Measurements from ENCODE around the gene ADAP1.
A peak's percentile ranks its signal among the peaks of the same experiment; 100 is the strongest.

ADAP1 gene

DNA sequence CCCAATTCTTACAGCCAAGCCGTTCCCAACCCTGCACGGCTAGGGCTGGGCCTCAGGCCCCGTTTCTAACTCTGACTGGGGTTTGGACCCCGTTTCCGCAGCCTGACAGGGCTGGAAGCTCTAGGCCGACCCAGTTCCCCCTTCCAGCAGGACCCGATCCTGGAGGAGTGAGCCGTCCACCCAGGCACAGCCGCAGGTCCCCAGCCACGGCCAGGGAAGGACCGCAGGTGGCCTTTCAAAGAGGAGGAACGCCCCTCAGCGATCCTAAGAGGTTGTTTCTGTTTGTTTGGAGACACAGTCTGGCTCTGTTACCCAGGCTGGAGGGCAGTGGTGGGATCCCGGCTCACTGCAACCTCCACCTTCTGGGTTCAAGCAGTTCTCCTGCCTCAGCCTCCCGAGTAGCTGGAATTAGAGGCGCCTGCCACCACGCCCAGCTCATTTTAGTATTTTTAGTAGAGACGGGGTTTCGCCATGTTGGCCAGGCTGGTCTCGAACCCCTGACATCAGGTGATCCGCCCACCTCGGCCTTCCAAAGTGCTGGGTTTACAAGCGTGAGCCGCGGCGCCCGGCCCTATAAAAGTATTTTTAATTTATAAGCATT is 78.9 kb downstream of the ADAP1 start:
- Histone ChIP-seq H3K9me3 (ENCODE audit: insufficient read depth, low read length, severe bottlenecking) (no peaks in the 10 kb centered on the region), H2AFZ (ENCODE audit: low read depth, low read length) (peak overlapping the region; percentile 18), H4K20me1 (ENCODE audit: insufficient read depth, low read length) (peaks cover 27% of the 10 kb centered on the region), H3K4me3 (ENCODE audit: low read depth in 1 of 2, low read length in 2 of 2) (peak overlapping the region in 1 of 2 experiments; percentile 26; a peak in 2 of 4 replicates), H3K27ac (ENCODE audit: low read length) (peak overlapping the region; percentile 62), H3K36me3 (ENCODE audit: insufficient read depth, low read length) (peaks cover 44% of the 10 kb centered on the region), H3K4me2 (ENCODE audit: insufficient read depth, low read length) (peak overlapping the region; percentile 49), H3K27me3 (ENCODE audit: insufficient read depth, low read length, poor library complexity) (no peaks in the 10 kb centered on the region), H3K9ac (ENCODE audit: low read depth, low read length) (peak overlapping the region; percentile 45), H3K79me2 (ENCODE audit: insufficient read depth, low read length) (peaks cover 41% of the 10 kb centered on the region), H3K4me1 (ENCODE audit: insufficient read depth, low read length) (peaks cover 44% of the 10 kb centered on the region)
- TF ChIP-seq EZH2 (IDR thresholded peaks at IDR 0.05; ENCODE audit: borderline replicate concordance, low read depth, low read length, severe bottlenecking), result no peak
- TF ChIP-seq, protein P1, sequence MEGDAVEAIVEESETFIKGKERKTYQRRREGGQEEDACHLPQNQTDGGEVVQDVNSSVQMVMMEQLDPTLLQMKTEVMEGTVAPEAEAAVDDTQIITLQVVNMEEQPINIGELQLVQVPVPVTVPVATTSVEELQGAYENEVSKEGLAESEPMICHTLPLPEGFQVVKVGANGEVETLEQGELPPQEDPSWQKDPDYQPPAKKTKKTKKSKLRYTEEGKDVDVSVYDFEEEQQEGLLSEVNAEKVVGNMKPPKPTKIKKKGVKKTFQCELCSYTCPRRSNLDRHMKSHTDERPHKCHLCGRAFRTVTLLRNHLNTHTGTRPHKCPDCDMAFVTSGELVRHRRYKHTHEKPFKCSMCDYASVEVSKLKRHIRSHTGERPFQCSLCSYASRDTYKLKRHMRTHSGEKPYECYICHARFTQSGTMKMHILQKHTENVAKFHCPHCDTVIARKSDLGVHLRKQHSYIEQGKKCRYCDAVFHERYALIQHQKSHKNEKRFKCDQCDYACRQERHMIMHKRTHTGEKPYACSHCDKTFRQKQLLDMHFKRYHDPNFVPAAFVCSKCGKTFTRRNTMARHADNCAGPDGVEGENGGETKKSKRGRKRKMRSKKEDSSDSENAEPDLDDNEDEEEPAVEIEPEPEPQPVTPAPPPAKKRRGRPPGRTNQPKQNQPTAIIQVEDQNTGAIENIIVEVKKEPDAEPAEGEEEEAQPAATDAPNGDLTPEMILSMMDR (IDR thresholded peaks at IDR 0.05; ENCODE audit: borderline replicate concordance, extremely low read depth, low read length, poor library complexity, severe bottlenecking), result no peak
- ATAC-seq (ENCODE audit: insufficient read depth, low read depth) (no peak), DNase-seq (no peak)

DNA sequence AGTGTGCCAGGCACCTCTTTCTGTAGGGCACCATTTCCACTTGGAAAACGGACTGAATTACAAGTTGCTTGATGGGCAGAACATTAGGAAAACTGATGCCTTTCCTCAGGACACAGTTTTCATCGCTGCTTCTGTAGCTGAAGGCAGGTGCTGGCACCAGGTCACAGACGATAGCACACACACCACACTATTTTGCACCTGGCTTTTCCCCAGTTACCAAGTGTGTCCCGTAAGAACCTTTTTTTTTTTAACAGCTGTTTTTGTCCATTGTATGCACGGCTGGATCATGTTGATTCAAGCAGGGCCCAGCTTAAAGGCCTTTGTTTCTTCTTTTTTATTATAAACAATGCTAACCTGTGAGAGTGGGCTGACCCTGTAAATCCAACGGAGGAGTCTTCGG is 79.4 kb downstream of the ADAP1 start:
- DNase-seq (no peak), ATAC-seq (ENCODE audit: insufficient read depth, low read depth) (no peak)
- Histone ChIP-seq H4K20me1 (ENCODE audit: insufficient read depth, low read length) (peaks cover 21% of the 10 kb centered on the region), H3K9ac (ENCODE audit: low read depth, low read length) (peak overlapping the region; percentile 45), H3K27ac (ENCODE audit: low read length) (peak overlapping the region; percentile 62; the same call in 1 of the 2 replicates), H3K79me2 (ENCODE audit: insufficient read depth, low read length) (peaks cover 36% of the 10 kb centered on the region), H3K27me3 (ENCODE audit: insufficient read depth, low read length, poor library complexity) (no peaks in the 10 kb centered on the region), H3K36me3 (ENCODE audit: insufficient read depth, low read length) (peaks cover 44% of the 10 kb centered on the region), H3K4me2 (ENCODE audit: insufficient read depth, low read length) (0 out of 2 replicates have a peak overlapping the region, but pooled peaks have one; percentile 49), H2AFZ (ENCODE audit: low read depth, low read length) (no peak overlapping the region), H3K9me3 (ENCODE audit: insufficient read depth, low read length, severe bottlenecking) (no peaks in the 10 kb centered on the region), H3K4me3 (ENCODE audit: low read depth in 1 of 2, low read length in 2 of 2) (no peak overlapping the region), H3K4me1 (ENCODE audit: insufficient read depth, low read length) (peaks cover 44% of the 10 kb centered on the region)
- no peak for TF ChIP-seq EZH2 (IDR thresholded peaks at IDR 0.05; ENCODE audit: borderline replicate concordance, low read depth, low read length, severe bottlenecking)
- TF ChIP-seq, protein P1 (IDR thresholded peaks at IDR 0.05; ENCODE audit: borderline replicate concordance, extremely low read depth, low read length, poor library complexity, severe bottlenecking), result no peak

DNA sequence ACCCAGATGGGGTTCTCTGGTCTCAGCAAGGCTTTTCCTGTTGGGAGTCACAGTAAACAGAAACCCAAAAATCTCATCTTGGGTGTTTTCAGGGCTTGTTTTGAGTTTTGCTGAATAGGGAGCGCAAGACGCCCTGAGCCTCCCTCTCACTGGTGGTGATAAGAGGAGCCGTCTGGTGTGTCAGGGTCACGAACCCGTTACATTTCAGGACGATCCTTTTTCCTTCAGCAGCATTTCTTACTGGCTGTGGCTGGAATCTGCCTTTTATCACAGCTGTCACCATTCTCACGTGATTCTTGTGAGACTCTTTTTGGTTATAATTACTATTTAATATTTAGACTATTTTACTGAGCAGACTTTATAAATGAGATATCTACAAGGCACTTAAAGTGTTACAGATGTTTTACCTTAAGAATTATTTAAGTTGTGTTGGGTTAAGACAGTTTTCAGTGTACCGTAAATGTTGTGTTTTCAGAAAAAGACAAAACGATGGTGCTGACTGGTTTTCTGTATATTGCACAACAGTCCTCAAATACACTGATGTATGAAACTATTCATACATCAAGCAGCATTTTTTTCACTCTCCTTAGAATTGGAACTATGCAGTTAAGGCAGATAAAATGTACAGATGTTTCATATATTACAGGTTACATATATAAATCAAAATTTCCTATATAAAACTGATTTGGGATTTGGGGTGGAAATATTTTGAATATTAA is 80.3 kb downstream of the ADAP1 start:
- no peak overlapping the region for H3K4me3 ChIP-seq (ENCODE audit: low read depth in 1 of 2, low read length in 2 of 2)
- H3K27ac ChIP-seq (ENCODE audit: low read length), result peak overlapping the region; percentile 37
- H3K9me3 ChIP-seq (ENCODE audit: insufficient read depth, low read length, severe bottlenecking), result no peaks in the 10 kb centered on the region
- H3K27me3 ChIP-seq (ENCODE audit: insufficient read depth, low read length, poor library complexity), result no peaks in the 10 kb centered on the region
- ATAC-seq (ENCODE audit: insufficient read depth, low read depth), result no peak
- peaks cover 37% of the 10 kb centered on the region for H3K4me1 ChIP-seq (ENCODE audit: insufficient read depth, low read length)
- H2AFZ ChIP-seq (ENCODE audit: low read depth, low read length), result no peak overlapping the region
- DNase-seq, result no peak
- peak overlapping the region; percentile 10 for H3K9ac ChIP-seq (ENCODE audit: low read depth, low read length)
- peaks cover 44% of the 10 kb centered on the region for H3K36me3 ChIP-seq (ENCODE audit: insufficient read depth, low read length)
- H4K20me1 ChIP-seq (ENCODE audit: insufficient read depth, low read length), result peaks cover 13% of the 10 kb centered on the region
- TF ChIP-seq EZH2 (IDR thresholded peaks at IDR 0.05; ENCODE audit: borderline replicate concordance, low read depth, low read length, severe bottlenecking), result no peak
- TF ChIP-seq, protein P1 (IDR thresholded peaks at IDR 0.05; ENCODE audit: borderline replicate concordance, extremely low read depth, low read length, poor library complexity, severe bottlenecking), result no peak
- peaks cover 27% of the 10 kb centered on the region for H3K79me2 ChIP-seq (ENCODE audit: insufficient read depth, low read length)
- no peak overlapping the region for H3K4me2 ChIP-seq (ENCODE audit: insufficient read depth, low read length)

Measured in DND-41 (cell line).